DMS53 treated with DMSO at 0.1 percent for 48 hours (cell line): Measurements from ENCODE around the gene C19orf85.
"Not testable (repeated sequence)": the region's sequence is repeated elsewhere in the genome, so short reads cannot be mapped to it uniquely, and the experiment has no call there.

Experiments used
- DNase-seq: peaks from one replicate; lab custom pipeline; 2025; ENCODE audit not compliant: unreplicated experiment; lab: John Stamatoyannopoulos, UW

C19orf85 gene

DNA sequence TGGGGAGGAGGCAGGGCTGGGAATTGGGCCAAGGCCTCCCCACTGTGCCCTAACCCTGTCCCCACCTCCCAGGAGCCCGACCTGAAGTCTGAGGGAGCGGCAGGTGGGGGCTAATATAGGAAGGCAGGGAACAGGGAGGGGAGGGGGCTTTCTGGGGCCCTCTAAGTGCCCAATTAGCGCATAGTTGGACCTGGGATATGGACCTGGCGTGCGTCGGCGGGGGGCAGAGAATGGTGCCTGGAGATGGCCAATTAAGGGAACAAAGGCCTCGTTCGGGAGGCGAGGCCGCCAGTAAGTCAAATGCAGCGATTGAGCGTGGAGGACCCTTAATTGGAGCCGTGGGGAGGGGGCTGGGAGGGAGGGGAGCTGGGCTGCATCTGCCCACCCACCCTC, at the start of gene C19orf85:
C19orf85 (minus strand) TSS at position 90 of the 393 bp plus-strand sequence. CDS start 197 bp downstream, outside the sequence.
- no peak for DNase-seq

GRCh38 chr19:55508120-55508519, 43.6 kb upstream of the C19orf85 start:
- no peak for DNase-seq

GRCh38 chr19:55504981-55505380, 40.4 kb upstream of the C19orf85 start:
- no peak for DNase-seq

- no peak for DNase-seq
Observed at GRCh38 chr19:55504252-55504603, 39.7 kb upstream of the C19orf85 start.

DNA sequence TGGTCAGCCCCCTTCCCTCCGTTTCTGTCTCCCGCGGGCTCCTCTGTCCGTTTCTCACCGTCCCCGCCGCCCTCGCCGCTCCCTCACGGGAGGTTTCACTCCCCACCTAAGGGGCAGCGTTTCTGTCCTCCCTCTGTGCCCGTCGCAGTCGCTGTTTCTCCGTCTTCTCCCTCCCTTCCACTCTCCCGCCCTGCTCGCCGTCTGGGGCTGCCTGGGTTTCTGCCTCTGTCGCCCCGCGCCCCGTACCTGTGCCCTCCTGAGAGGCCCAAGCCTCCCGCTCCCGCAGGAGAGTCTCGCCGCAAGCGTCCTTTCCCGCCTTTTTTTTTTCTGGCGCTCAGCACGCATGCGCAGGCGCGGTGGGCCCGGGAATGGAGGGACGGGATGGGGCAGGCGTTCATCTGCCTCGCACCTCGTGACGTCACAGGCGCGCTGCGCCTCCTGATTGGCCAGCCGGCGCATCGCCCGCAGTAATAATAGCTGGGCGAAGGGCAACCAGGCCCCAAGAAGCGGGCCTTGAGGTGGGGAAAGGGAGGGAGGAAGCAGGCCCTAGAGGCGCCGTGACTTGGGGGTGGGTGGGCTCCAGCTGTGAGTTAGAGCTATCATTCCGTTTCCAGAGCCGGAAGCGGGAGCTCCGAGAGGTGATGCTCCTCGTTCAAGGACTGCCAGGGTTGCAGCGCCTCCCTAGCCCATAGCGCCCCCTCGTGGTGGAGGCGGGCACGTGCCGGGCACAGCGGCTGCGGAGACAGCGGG, 39.1 kb upstream of the C19orf85 start:
- peak; percentile 89 for DNase-seq

DNA sequence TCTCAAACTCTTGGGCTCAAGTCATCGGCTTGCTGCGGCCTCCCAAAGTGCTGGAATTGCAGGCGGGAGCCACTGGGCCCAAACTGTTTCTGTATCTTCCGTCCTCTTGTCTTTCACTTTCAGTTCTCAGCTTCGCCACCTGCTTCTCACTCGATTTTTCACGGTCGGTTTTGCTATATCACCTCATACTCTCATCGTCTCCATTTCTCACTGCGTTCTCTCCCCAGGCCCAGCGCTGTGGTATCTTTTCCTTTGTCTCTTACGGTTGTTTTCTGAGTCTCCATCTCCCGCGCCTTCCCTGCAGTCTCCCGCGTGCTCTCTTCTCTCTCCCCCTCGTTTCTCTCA, 38.6 kb upstream of the C19orf85 start:
- DNase-seq: no peak

DNA sequence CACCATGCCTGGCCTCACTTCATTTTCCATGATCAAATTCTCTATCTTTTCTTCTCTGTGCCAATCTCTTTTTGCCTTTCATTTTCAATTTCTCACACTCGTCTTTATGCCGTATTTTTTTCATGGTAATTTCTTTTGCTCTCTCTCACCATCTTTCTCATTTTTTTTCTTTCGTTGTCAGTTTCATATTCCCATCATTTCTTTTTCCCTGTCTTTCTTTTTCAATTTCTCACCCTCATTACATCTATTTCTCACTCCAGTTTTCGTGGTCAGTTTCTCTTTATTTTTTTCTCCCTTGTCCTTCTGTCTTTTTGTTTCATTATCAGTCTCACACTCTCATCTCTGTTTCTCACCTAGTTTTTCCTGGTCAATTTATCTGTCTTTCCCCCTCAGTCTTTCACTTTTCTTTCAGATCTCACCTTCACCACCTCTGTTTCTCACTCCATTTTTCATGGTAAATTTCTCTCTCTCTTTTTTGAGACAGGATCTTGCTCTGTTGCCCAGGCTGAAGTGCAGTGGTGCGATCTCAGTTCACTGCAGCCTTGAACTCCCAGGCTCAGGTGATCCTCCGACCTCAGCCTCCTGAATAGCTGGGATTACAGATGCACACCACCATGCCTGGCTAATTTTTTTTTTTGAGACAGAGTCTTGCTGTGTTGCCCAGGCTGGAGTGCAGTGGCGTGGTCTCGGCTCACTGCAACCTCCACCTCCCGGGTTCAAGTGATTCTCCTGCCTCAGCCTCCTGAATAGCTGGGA, 37.8 kb upstream of the C19orf85 start:
- DNase-seq: no peak

- DNase-seq: no peak
Observed at GRCh38 chr19:55500368-55500952, 35.9 kb upstream of the C19orf85 start.

- DNase-seq: no peak
Observed at GRCh38 chr19:55498246-55498840, 33.8 kb upstream of the C19orf85 start.

DNA sequence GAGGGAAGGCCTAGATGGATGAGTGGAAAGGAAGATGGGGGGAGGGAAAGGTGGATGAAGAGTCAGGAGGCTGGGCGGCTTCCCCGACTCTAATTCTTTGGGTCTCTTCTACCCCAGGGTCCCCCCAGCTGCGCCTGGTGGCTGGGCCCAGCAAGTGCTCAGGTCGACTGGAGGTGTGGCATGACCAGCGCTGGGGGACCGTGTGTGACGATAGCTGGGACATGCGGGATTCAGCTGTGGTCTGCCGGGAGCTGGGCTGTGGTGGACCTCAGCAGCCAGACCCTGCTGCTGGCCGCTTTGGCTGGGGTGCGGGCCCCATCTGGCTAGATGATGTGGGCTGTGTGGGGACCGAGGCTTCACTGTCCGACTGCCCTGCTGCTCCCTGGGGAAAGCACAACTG, 33.2 kb upstream of the C19orf85 start:
- no peak for DNase-seq

DNA sequence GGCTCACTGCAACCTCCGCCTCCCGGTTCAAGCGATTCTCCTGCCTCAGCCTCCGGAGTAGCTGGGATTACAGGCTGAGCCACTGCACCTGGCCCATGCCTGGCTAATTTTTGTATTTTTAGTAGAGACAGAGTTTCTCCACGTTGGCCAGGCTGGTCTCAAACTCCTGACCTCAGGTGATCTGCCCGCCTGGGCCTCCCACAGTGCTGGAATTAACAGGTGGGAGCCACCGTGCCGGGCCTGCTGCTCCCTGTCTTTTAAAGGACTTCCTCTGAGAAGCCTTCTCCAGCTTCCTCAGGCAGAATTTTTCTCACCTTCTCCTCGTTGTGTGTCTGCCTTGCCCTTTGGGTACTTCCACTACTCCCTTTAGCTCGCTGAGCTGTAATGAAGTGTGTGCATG, 32.3 kb upstream of the C19orf85 start:
- not testable (repeated sequence) for DNase-seq

DNA sequence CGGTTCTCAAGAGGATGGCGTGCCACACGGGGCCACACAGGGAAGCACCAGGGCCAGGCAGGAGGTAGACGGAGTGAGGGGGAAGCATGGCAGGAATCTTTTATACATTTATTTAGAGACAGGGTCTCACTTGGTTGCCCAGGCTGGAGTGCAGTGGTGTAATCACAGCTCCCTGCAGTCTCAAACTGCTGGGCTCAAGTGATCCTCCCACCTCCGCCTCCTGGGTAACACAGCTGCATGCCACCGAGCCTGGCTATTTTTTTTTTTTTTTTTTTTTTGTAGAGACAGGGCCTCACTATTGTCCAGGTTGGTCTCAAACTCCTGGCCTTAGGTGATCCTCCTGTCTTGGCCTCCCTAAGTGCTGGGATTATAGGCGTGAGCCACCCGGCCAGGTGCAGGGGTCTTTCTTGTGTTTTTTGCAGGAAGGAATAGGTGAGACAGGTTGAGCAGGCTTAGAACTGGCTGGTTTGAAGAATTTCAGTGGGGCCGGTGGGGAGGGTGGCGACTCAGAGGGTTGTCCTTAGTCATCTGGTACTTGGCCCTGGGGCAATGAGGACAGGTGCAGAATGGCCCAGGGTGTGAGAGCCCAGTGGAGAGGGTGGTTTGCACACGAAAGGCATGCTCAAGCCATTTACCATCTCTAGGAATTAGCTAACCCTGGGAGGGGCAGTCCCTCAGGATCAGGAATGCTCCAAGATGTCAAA, 31.2 kb upstream of the C19orf85 start:
- DNase-seq: no peak

GRCh38 chr19:55494172-55494761, 29.7 kb upstream of the C19orf85 start:
- peak; percentile 46 for DNase-seq

DNA sequence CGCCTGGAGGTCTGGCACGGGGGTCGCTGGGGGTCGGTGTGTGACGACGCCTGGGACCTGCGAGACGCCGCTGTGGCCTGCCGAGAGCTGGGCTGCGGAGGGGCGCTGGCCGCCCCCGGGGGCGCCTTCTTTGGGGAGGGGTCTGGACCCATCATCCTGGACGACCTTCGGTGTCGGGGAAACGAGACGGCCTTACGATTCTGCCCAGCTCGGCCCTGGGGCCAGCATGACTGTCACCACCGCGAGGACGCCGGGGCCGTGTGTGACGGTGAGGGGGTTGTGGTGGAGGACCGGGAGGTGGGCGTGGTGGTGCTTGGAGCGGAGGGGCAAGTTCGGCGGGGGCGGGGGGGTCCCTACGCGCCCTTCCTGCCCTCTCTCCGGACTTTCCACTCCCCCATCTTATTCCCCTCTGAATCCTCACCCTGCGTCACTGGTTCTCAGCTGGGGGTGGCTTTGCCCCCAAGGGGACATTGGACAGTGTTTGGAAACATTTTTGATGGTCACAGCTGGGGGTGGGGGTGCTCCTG, 29.2 kb upstream of the C19orf85 start:
- no peak for DNase-seq

DNA sequence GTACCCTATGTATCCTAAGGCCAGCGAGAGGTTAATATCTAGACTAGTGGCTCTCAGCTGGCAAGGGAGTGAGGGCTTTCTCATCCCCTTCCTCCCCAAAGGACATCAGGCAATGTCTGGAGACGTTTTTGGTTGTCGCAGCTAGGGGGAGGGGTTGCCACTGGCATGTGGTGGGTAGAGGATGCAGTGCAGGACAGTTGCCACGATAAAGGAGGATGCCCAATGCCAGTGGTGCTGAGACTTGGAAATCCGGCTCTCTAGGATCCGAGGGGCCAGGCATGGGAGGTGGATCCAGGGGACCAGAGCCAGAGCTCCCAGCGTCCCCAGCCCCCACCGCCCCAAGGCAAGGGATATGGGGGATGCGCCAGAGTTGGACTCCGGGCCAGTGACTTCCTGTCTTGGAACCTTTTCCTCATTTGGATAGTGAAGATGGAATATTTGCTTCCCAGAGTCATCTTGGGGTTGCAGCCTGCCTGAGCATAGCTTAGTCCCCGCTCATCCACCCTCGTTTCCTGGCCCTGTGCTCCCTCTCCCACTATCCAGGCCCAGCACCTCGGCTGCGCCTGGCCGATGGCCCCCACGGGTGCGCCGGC, 28.6 kb upstream of the C19orf85 start:
- DNase-seq: no peak

DNA sequence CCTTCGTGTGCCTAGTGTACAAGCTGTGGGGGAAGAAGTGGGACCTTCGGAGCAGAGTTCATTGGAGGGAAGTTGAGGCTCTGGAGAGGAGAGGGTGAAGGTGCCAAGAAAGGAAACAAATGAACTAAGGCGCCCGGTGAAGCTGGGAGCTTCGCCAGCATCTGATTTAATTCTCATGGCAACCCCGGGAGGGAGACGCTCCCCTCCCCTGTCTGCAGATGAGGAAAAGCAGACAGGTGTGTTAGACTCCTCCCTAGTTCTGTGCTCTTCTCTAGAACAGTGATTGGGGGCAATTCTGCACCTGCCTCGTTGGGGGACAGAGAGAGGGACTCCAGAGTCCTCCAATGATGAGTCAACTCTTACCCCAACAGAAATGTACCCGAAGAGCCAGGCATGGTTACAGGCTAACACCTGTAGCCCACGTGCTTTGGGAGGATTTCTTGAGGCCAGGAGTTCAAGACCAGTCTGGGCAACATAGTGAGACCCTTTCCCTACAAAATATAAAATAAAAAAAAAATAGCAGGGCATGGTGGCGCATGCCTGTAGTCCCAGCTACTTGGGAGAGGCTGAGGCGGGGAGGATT, 27.9 kb upstream of the C19orf85 start:
- peak; percentile 57 for DNase-seq

GRCh38 chr19:55491546-55492360, 27.2 kb upstream of the C19orf85 start:
- no peak for DNase-seq

GRCh38 chr19:55490478-55491432, 26.2 kb upstream of the C19orf85 start:
- no peak for DNase-seq
